T-helper 2 cell treated with Interferon-gamma antibody and Interleukin-4, amounts not matched to agents 100 ng/mL and 5 ng/mL, for 36 hours (primary cell): ENCODE results near the gene GALNT10. TPM values are rescaled to one million over a fixed set of nuclear protein-coding genes. Genes with fewer than 3 reads are reported as not detected.

Experiments
- intact Hi-C: fragments of 100-400 bp; cut with micrococcal nuclease; formaldehyde crosslinking; loops from one replicate; pipeline ENCODE4 v1.15.1; 2023
- total RNA-seq: library from RNA; stranded (reverse); gene quantifications from 2 replicates; pipeline ENCODE4 v1.2.3, GENCODE V29; 2022

The GALNT10 gene
- total RNA-seq, 1 donor from 2014 or later, result 38.4 TPM

DNA sequence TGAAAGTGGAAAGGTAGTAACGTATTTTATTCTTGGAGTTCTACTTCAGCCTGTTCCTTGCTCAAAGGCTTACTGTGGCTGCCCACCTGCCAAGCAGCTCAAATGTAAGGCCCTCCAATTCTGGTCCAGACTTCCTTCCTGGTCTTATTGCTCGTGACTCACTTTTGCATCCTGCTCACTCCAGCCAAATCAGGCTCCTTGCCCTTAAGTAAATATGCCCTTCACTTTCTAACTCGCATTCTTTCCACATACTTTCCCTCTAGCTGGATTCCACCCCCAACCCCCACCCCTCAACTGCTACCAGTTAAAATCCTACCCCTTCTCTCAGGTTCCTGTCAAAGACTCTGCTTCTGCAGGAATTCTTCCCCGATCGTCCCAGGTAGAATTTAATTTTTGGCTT, 96.6 kb downstream of the GALNT10 start:
- intact Hi-C loops, result no loop called here

DNA sequence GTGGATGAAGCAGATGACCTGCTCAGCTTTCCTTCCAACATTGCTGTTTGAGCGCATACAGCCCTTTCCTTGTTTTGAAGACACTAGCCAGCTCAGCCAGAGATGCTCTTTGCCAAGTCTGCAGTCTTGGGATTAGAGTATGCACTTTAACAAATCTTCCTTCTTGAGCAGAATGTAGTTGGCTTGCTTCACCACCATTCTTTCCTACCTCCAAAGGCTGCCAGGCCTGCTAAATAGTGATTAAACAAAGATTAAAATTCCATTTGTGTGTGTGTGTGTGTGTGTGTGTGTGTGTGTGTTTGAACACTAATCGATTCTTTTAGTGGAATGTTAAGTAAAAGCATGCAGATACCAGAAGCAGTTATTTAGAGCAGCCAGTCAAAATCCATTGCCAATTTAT, 97.6 kb downstream of the GALNT10 start:
- intact Hi-C loops, result no loop called here

DNA sequence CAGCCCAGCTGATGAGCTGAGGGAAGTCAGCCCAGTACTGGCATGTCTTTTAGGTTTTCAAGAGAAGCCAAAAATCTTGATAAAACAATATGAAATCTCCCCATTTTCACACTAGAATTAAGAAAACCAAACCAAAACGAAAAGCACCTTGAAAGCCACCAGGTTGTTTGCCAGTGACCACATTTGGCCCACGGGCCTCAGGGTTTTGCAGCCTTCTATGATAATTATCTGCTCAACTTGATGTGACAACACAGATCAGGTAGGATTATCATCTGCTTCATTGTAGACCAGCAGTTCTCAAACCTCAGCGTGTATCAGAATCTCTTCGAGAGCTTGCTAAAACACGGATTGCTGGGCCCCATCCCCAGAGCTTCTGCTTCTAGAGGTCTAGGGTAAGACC, 101.4 kb downstream of the GALNT10 start:
- intact Hi-C loops, result no loop called here

DNA sequence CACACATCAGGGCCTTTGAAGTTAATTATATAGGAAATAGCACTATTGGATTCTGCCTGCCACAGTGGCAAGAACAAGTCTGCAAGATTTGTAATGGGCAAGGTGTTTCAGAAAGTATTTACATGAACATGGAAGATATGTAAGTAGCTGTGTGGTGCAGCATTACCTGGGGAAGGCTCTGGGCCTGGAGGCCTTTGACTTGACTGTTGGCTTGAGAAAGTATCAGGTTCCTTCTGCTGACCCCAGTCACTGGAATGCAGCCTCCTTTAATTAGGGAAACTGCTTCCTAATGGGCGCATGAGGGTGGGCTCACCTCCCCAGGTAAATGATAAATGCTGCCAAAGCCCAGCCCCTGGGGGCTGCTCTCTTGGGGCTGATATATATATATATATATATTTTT, 102.7 kb downstream of the GALNT10 start:
- intact Hi-C loops, result no loop called here

DNA sequence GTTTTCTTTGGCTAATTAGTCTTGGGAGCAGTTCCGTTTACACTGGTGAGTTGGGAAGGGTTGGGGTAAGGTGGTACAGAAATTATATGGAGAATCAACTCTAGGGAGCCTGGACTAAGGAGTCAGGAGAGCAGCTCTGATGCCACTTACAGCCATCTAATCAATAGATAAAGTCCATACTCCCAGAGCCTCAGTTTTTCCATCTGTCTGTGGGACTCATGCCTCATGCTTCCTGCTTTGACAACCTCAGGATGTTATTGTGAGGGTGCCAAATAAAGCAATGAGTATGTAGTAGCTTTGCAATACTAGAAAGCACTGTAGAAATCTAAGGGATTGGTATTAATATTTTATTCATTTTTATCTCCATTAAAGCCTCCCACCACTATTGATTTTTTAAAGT, 105.0 kb downstream of the GALNT10 start:
- intact Hi-C loops, result no loop called here

DNA sequence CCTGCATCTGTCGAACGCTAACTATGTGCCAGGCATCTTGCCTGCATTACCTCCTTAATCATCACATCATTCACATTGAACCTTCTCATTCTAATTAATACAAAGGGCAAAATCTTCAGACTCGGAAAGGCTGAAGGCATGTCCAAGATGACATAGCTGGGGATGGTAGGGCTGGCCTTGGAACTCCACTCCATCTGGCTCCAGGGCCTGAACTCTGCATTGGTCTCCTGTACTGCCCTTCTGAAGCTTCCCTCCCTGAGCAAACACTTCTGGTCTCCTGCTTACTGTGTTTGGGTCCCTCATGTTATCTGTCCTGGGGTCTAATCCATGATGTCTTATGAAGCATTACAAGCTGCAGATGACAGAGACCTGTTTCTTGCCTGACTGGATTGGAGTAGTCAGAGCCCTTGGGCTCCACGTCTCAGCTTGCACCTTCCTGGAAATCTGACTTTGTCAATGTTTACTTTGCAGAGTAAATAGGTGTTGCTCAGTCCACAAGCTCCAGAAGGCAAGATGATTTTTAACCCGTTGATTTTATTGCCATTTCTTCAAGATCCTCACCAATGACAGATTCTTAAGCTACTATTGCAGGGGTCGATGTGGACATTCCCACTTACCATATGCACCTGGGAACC, 106.1 kb downstream of the GALNT10 start:
- intact Hi-C loops, result no loop called here

DNA sequence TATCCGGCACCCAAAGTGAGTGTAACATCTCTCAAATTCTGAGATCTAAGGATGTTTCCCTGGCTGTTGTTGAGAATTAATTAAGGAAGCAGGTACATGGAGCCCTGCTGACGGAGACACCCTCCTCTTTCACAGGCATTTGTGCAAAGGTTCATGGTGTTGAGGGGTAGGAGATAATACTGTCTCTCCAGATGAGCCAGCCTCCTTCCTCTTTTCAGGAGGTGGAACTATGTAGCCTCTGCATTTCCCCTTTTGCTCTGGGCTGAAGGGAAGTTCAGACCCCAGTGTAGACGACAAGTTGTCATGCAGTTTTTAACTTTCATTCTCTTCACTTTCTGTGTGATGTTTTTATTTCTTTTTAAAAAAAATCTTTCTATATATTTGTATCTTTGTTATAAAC, 107.5 kb downstream of the GALNT10 start:
- intact Hi-C loops, result no loop called here

DNA sequence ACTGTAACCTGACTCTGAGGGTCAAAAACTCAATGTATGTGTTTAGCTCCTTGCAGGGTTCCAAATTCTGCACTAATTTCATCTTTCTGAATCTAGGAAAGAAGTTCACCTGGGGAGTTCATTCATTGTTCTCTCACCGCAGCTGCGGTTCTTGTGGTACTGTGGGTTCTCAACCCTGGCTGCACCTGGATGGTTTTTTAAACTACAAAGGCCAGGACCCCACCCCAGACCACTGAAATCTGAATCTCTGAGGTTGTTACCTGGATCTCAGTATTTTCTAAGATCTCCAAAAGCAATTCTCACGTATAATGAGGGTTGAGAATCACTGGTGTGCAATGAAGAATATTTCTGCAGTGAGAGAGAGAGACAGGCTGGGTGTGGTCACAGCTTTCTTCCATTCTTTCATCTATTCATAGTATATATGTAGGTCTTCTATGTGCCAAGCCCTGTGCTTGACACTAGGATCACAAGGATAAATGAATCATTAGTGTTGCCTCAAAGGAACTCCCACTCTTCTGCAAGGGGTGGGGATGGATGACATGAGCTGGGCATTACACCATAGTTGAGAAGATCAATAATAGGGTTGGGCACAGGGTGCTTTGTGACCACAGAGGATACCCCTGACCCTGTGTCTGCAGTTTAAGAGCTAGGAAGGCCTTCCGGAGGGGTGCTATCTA, 109.8 kb downstream of the GALNT10 start:
- intact Hi-C loops, result no loop called here

DNA sequence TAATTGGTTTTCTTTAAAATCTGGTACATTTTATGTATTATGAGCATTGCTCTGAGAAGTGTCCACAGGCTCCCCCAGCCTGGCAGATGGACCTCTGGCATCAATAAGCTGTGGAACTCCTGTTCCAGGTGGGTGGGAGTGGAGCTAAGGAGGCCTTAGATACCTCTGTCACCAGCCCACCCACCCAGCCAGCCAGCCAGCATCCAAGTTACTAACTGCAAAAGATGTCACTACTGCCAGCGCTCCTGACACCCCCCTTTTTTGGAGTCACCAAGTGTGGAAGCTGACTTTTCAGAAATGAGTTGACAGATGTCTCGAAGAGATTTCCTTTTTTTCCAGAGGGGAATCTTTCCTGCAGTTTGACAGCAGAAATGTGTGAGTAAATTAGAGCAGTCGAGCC, 111.2 kb downstream of the GALNT10 start:
- intact Hi-C loops, result no loop called here

DNA sequence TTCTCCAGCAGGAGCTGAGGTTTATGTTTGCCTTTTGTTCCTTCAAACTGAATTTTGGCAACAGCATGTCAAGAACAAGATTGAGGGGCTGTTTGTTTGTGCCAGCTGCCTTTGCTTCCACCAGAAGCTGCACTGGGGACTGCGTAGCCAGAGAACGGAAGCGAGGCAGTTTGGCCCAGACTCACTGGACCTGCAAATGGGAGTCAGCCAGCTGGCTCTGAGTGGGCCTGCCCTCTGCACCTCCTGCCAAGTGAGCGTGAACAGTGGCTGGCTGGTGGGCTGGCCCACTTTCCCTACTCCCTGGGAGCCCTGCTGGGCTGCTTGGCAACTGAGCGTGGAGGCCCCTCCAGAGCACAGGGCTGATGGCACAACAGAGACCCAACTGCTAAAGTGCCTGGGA, 111.6 kb downstream of the GALNT10 start:
- intact Hi-C loops, result no loop called here

DNA sequence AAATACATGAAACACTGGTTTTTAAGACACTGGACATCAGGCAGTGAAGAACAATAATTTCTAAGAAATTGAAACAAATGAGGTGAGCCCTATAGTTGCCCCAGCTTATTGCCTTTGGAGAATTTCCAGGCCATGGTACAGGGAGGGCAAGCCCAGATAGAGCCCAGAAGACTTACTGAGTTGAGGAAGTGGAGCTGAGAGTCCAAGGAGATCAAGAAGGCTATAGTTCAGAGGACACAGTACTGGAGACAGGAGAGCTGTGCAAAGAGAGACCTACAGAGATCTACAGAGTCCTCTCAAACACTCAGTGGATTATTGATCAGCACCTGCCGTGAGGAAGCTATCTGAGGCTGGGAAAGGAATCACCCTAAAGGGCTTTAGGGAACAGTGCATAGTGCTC, 112.6 kb downstream of the GALNT10 start:
- intact Hi-C loops, result no loop called here

DNA sequence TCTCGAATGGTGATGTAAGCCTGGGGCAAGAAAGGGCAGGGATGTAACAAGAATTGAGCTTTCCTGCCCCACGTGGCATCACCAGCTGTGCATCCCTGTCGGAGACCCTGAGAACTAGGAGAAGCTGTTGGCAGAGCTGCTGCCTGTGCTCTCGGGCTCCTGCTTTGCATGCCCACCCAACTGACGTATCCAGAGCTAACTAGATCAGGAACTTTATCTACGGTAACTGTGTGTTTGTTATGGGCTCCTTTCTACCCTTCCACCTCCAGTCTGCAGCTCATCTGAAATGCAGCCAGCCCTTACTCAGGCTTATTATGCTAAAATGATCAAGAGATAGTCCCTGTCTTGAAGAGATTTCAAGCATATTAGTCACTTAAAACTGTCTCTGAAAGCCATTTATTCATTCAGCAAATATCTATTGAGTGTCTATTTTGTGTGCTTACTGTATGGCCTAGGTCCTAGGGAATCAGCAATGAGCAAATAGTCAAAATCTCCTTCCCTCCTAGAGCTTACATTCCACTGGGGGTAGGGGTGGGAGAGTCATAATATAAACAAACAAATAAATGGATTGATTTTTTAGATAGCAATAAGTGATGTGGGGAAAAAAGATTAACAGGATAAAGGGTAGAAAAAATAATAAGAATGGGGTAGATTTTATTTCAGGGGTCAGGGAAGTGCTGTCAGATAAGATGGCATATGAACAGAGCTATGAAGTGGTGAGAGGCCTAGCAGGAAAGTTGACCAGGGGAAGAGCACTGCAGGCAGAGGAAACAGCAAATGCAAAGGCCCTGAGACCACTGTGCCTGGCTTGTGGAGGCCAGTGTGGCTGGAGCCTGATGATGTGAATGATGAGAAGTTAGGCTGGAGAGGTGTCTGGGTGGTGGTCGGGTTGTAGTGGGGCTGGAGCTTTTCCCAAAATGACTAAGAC, 118.2 kb downstream of the GALNT10 start:
- intact Hi-C loops, result no loop called here

DNA sequence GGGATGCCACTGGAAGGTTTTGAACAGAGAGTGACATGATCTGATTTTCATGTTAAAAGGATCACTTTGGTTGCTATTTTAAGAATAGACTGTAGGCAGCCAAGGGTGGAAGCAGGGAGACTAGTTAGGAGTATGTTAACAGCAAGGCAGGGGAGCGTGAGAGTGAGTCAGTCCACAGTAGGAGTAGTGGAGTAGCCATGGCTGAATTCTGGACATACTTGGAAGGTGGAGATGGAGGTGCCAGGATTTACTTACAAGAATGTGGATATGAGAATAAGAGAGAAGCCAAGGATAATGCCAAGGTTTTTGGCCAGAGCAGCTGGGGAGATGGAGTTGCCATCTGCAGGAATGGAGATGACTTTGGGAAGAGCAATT, 118.8 kb downstream of the GALNT10 start:
- intact Hi-C loops, result no loop called here

DNA sequence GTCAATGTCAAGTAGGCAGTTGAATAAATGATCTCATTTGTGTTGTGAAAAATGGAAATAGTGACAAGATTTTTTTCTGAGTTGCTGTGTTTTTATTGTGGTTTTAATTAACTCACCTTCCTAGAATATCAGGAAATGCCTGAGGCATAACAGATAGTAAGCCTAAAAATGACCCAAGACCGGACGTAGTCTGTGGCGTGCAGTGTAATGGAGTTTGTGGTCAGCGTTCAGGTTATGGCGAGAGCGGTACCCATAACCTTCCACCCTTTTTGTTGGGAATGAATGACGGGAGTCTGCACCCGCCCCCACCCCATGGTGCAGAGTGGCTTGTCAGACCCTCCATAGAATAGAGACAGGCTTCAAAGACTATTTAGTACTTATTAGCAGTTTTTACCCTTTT, 119.3 kb downstream of the GALNT10 start:
- intact Hi-C loops, result no loop called here

DNA sequence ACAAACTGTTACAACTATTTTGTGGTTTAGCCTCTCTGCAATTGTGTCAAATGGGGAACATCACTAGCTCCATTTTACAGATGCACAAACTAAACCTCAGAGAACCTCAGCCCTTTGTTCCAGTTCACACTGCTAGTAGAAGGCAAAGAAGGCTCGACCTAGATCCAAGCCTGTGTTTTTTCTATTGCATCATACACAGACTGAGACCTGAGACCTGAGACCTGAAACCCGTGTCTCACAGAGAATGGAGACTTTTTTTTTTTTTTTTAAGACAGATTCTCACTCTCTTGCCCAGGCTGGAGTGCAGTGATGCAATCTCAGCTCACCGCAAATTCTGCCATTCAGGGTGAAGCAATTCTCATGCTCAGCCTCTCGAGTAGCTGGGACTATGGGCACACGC, 120.8 kb downstream of the GALNT10 start:
- intact Hi-C loops, result no loop called here

DNA sequence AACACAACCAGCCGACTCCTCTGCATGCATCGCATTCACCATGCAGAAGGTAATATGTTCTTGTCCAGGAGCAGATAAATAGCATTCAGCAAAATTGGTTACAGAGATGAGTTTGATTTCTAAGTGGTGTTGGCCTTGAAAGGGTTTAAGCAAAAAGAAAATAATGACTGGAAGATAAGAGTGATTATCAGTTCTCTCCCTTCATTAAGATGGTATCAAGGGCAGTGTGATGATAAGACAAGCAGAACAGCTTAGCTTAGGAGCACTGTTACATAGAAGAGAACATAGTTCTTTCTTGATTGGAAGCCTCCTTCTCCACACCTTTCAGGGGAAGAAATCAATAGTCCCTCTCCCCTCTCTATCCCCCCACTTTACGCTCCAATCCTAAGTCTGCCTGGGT, 121.5 kb downstream of the GALNT10 start:
- intact Hi-C loops, result no loop called here

DNA sequence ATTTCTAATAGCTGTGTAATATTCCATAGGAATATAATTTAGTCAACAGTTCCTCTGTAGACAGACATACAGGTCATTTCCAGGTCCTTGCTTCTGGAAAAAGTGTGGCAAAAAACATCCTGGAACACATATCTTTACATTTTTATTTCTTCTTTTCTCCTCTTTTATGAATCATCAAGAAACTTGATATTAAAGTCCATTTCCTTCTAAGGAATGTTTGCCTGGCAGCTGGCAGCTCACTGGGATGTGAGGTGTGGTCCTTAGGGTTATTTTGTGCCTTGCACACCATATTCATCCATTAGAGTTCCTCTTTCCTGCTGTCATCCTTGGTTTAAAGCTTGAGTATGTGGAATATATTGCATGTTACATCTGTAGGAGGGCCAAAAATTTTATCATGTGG, 122.0 kb downstream of the GALNT10 start:
- intact Hi-C loops, result no loop called here

DNA sequence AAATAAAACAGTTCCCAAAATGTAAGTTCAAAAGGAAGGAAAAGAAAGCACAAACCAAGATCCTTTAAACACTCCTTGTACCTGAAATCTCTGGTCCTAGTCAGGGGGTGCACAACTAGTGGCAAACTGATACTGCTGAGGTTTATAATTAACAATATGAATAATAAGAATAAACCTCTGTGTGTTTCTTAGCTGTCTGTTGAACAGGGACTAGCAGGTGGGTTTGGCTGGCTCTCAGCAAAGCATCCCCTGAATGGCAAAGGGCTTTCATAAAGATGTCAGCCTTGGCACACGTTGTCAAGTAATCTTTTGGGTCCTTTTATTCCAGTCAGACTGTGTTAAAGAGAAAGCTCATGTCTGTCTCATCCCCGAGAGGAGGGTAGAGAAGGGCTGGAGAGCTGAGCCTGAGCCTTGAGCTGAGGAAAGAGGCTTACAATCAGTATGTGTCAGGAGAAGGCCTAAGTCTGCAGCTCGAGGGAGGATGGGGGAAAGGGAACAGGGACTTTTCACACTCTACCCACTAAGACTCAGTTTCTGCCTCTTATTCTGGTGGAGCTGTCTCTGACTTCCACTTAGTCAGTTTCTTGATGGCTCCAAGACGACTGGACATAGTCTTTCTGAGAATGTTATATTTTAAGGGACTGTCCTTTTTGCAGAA, 123.0 kb downstream of the GALNT10 start:
- intact Hi-C loops, result no loop called here

DNA sequence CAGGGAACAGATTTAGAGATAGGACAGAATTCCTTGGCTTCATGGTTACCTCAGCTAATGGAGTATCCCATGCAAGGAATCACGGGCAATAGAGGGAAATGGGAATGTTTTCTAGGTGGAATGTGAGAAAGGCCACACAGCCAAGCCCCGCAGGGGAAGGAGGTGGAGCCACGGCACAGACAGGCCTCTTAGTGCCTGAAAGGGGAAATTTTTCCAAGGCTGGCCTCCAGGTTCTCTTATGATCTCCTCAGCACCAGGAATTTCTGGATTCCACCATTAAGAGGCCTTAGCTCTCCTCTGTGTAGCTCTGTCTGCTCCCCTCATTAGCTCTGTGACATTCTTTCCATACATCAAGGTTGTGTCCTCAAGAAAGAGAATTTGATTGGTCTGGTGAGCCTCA, 124.7 kb downstream of the GALNT10 start:
- intact Hi-C loops, result no loop called here

DNA sequence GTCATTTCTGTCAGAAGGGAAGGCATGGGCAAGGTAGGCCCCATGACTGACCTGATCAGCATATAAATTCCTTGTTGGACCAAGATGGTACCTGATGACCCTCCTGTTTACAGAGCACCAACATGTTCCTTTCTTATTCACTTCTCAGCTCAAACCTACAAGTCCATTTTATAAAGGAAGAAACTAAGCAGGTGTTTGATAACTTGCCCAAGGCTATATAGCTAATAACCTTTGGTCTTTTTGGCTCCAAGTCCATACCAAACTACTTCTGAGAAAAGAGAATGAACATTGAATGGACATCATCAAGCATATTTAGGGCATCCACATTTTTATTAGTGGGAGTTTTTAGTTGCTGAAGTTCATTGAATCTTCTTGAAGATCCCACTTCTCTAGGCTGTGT, 125.2 kb downstream of the GALNT10 start:
- intact Hi-C loops, result no loop called here

DNA sequence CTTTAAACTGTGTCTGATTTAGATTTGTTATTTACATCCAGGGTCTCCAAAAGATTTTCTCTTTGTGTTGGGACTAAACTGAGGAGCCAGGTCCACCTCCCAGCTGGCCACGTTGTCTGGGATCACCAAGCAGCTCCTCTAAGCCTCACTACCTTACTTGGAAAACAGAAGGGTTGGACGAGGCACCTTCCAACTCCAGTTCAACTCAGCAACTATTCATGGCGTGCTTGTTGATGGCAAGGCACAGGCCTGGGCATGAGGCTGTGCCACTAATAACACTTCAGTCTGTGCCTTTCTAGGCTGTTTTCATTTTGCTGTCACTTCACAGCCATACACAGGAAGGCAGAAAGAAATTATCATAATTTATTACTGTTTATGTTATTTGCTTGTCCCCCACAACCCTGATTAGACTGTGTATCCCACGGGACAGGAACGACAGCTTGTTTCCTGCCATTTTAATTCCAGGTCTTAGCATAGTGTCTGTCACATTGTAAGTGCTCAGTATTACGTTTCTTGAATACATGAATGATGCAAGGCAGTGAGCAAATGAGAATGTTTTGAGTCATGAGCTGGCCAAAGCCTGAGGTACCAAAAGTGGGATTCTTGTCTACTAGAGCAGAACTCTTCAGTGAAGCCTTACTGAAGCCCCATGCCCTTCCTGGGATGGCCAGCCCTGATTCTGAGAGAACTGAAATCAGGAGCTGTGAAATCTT, 125.8 kb downstream of the GALNT10 start:
- intact Hi-C loops, result no loop called here
